GM18517 (cell line): ENCODE data around the gene EGR2.

ENCODE experiments used
- ATAC-seq: cut with Tn5 transposase; IDR thresholded peaks from one replicate; pipeline ENCODE4 v1.9.1; 2021; ENCODE audit warnings: mild to moderate bottlenecking, moderate library complexity; ENCODE audit not compliant: unreplicated experiment

The EGR2 gene

GRCh38 chr10:62816331-62817120, at the start of gene EGR2:
TSS of gene EGR2 (minus strand) at chr10:62816366. CDS start at chr10:62816029, 337 bp downstream.
- ATAC-seq, result peak; percentile 76

GRCh38 chr10:62862447-62862846, 46.3 kb upstream of the EGR2 start:
- no peak for ATAC-seq

GRCh38 chr10:62861507-62861906, 45.3 kb upstream of the EGR2 start:
- no peak for ATAC-seq

- no peak for ATAC-seq
Observed at GRCh38 chr10:62860946-62861345, 44.8 kb upstream of the EGR2 start.

GRCh38 chr10:62858364-62858763, 42.2 kb upstream of the EGR2 start:
- no peak for ATAC-seq

GRCh38 chr10:62856021-62856420, 39.9 kb upstream of the EGR2 start:
- no peak for ATAC-seq

- no peak for ATAC-seq
Observed at GRCh38 chr10:62853710-62854109, 37.5 kb upstream of the EGR2 start.

- peak; percentile 70 for ATAC-seq
Observed at GRCh38 chr10:62852961-62853702, 37.0 kb upstream of the EGR2 start.

GRCh38 chr10:62851442-62851841, 35.3 kb upstream of the EGR2 start:
- no peak for ATAC-seq

GRCh38 chr10:62850646-62851045, 34.5 kb upstream of the EGR2 start:
- ATAC-seq, result no peak

- ATAC-seq, result no peak
Observed at GRCh38 chr10:62847433-62847832, 31.3 kb upstream of the EGR2 start.

- no peak for ATAC-seq
Observed at GRCh38 chr10:62844280-62845011, 28.3 kb upstream of the EGR2 start.

GRCh38 chr10:62843600-62843999, 27.4 kb upstream of the EGR2 start:
- ATAC-seq, result no peak

GRCh38 chr10:62842983-62843382, 26.8 kb upstream of the EGR2 start:
- ATAC-seq, result no peak

- ATAC-seq, result no peak
Observed at GRCh38 chr10:62839590-62839989, 23.4 kb upstream of the EGR2 start.

GRCh38 chr10:62831346-62831745, 15.2 kb upstream of the EGR2 start:
- ATAC-seq, result no peak

- ATAC-seq, result no peak
Observed at GRCh38 chr10:62830679-62831078, 14.5 kb upstream of the EGR2 start.

GRCh38 chr10:62829622-62830021, 13.5 kb upstream of the EGR2 start:
- no peak for ATAC-seq

GRCh38 chr10:62826273-62826672, 10.1 kb upstream of the EGR2 start:
- no peak for ATAC-seq

- no peak for ATAC-seq
Observed at GRCh38 chr10:62820586-62820985, 4.4 kb upstream of the EGR2 start.

- ATAC-seq, result no peak
Observed at GRCh38 chr10:62819141-62819920, 3.2 kb upstream of the EGR2 start.
